Gastrocnemius medialis (tissue), 4 donors: ENCODE measurements around the gene SLC30A7.

Experiments
- POLR2A ChIP-seq, 2 donors: fragments of 450-650 bp; IDR thresholded peaks; one replicate each; pipeline ENCODE4 v1.6.1; 2017; ENCODE audit warnings: antibody characterized with exemption in 2 of 2, mild to moderate bottlenecking in 2 of 2, moderate library complexity in 2 of 2
- TF ChIP-seq, protein P1 (sequence below), 5 experiments: fragments of 450-650 bp in 3 of 5; fragments of 200-600 bp in 2 of 5; sonication (generic) in 2 of 5; IDR thresholded peaks in 4 of 5; conservative IDR thresholded peaks in 1 of 5; 1 replicate in 4 of 5; 2 replicates in 1 of 5; pipeline ENCODE4 v1.5.1; 2016 to 2019; ENCODE audit warnings: antibody characterized with exemption in 5 of 5, mild to moderate bottlenecking in 3 of 5, moderate library complexity in 3 of 5

DNA sequence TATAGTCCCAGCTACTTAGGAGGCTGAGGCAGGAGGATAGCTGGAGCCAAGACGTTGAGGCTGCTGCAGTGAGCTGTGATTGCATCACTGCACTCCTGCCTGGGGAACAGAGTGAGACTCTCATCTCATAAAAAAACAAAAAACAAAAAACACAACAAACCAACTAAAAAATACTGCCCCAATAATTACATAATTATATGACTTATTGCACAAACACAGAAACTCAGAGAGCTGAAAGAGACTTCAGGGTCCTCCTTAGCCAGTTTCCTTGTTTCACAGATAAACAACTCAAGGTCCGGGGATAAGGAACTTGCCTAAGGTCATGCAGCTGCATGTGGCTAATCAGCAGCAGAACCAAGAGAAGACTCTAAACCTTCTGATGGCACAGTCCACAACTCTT lies 13.2 kb upstream of the SLC30A7 start:
- no peak for TF ChIP-seq POLR2A (IDR thresholded peaks at IDR 0.05)
- TF ChIP-seq, protein P1, sequence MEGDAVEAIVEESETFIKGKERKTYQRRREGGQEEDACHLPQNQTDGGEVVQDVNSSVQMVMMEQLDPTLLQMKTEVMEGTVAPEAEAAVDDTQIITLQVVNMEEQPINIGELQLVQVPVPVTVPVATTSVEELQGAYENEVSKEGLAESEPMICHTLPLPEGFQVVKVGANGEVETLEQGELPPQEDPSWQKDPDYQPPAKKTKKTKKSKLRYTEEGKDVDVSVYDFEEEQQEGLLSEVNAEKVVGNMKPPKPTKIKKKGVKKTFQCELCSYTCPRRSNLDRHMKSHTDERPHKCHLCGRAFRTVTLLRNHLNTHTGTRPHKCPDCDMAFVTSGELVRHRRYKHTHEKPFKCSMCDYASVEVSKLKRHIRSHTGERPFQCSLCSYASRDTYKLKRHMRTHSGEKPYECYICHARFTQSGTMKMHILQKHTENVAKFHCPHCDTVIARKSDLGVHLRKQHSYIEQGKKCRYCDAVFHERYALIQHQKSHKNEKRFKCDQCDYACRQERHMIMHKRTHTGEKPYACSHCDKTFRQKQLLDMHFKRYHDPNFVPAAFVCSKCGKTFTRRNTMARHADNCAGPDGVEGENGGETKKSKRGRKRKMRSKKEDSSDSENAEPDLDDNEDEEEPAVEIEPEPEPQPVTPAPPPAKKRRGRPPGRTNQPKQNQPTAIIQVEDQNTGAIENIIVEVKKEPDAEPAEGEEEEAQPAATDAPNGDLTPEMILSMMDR (IDR thresholded peaks at IDR 0.05 in 4 of 5, conservative IDR thresholded peaks at IDR 0.05 in 1 of 5) = no peak
